Measurements from ENCODE around the gene HOXC13.

DNA sequence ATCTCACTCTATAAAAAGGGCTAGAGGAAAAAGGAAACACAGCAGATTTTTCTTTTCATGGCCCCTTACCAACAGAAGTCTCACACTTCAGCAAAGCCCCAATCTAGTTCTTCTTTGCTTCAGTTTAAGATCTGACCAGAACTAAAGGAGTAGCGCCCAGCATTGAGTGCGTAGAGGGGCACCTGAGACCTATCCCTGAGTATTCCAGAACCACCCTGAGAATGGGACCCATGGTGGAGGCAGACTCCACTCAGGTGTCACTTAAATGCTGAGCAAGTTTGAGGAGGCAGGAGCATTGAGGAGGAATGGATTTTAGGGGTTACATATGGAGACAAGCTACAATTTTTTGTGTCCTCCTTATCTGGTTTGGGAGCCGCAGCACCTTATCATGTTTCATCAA, 32.5 kb downstream of the HOXC13 start:
- no peak for TF ChIP-seq SIN3A (IDR thresholded peaks at IDR 0.05; ENCODE audit: borderline replicate concordance, insufficient read depth, low read length)
- no peak for TF ChIP-seq POLR2AphosphoS5 (IDR thresholded peaks at IDR 0.05; ENCODE audit: low read depth, low read length)
- no peak for TF ChIP-seq TAF1 (IDR thresholded peaks at IDR 0.05; ENCODE audit: borderline replicate concordance, insufficient read depth, low read length)

Data from PFSK-1 (cell line).